ENCODE data around the gene PRKACA.
A peak's percentile ranks its signal among the peaks of the same experiment; 100 is the strongest.
"Not testable (repeated sequence)": the region's sequence is repeated elsewhere in the genome, so short reads cannot be mapped to it uniquely, and the experiment has no call there.

The PRKACA gene

DNA sequence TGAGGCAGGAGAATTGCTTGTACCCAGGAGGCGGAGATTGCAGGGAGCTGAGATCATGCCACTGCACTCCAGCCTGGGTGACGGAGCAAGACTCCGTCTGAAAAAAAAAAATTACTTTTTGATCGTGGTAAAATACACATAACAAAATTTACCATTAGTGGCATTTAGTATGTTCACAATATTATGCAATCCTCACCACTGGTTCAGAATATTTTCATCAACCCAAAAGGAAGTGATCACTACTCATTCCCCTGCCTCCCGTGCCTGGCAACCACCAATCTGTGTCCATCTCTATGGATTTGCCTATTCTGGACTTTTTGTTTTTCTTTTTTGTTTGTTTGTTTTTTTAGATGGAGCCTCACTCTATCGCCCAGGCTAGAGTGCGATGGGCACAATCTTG is 54.5 kb downstream of the PRKACA start:
- peak; percentile 20 for DNase-seq

DNA sequence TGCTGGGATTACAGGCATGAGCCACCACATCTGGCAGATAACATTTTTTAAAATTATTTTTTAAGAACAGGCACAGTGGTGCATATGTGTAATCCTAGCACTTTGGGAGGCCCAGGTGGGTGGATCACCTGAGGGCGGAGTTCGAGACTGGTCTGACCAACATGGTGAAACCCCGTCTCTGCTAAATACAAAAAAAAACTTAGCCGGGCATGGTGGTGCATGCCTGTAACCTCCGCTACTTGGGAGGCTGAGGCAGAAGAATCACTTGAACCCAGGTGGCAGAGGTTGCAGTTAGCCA is 55.1 kb downstream of the PRKACA start:
- no peak for DNase-seq

DNA sequence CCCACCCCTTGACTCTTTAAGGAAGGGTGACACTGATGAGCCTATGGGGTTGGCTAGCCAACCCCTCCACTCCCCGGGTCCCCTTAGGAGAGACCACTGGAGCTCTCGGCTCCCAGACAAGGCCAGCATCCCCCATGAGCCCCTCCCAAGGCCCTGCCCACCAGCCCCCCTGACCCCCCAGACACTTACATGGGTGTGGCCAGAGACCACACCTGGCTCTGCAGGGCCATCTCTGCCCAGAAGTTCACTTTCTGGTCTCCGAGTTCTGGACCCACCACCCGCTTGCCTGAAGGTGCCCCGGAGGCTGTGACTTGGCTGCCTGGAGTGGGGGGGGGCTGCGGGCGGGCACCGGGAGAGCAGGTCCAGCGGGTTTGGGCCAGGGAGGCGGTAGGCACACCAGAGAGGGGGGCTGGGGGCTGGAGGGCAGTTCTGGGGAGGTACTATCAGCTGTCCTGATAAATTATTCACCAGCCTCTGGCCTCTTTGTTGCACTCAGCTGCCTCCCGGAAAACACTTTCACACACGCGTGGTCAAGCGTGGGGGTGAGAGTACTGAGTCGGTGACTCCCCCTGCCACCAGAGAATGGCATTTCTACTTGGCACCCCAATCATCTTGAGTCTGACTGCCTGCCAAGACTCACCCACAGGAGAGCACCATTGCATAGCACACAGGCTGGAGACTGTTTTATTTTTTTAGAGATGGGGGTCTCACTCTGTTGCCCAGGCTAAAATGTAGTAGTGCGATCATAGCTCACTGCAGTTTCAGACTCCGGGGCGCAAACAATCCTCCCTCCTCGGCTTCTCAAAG is 55.6 kb downstream of the PRKACA start, which contains the start of gene PALM3:
Gene PALM3 (minus strand): TSS at position 326 of the 807 bp plus-strand sequence. CDS start 96 bp downstream, at position 230.
- no peak for DNase-seq

DNA sequence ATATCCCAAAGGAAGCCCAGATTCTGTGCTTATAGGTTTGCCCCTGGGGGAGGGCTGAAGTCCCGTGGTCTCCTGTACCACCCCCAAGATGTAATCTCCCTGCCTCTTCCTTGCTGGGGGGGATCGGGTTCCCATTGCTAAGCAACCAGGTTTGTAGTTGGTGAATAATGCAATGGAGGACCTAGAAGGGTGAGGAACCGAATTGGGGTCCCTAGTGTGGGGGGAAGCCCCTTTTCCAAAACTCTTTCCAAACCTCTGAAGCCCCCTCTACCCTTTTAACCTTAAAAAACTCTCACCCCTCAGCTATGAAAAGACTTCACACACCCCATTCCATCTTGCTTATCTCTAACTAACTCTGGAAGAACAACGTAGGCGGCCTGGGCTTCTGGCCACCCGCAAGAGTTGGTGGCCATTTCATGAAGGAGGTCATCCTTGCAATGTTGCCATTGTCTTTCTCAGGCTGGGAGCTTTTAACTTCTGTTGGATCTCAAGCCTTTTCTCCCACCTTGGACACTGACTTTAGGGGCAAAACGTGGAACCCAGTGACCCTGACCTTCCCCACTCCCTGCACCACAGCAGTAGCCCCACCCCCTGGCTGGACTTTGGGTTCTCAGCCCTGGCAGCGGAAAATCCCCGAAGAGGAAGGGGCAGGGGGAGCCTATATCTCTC is 56.3 kb downstream of the PRKACA start:
- DNase-seq: no peak

DNA sequence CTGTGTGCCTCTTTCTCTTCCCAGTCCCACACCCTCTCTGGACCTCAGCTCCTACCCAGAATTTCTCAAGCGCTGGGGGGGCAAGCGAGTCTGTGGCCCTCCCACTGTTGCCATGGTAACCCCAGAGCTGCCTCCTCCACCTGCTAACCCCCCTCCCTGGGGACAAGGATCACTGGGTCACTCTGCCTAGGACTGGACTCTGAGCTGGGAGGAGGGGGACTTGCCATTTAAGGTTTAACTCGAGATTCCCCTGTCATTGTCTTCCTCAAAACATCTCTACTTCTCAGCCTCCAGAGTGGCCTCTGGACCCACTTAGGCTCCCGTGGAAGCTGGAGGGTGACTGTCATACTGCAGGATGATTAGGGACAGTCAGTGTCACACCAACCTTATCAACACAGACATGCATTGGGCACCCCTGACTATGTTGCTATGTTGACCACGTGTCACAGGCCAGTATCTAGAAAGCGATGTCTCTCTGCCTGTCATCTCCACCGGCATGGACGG is 57.9 kb downstream of the PRKACA start:
- DNase-seq: no peak

DNA sequence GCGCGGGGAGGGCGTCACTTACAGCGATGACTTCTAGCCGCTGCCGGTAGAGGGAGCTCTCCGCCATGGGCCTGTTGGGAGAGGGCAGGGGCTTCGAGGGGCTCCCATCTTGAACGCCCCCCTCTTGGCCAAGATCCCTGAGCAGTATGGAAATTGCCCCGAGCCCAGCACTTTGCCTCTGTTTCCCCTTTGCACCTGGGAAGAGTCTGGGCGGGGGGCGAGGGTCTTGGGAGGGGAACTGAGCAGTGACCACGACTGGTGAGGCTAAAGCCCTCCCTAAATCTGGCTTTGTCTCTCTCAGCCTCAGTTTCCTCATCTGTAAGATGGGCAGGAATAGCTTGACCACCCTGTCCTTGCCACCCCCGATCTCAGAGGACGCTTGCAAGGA is 58.5 kb downstream of the PRKACA start:
- DNase-seq: no peak

DNA sequence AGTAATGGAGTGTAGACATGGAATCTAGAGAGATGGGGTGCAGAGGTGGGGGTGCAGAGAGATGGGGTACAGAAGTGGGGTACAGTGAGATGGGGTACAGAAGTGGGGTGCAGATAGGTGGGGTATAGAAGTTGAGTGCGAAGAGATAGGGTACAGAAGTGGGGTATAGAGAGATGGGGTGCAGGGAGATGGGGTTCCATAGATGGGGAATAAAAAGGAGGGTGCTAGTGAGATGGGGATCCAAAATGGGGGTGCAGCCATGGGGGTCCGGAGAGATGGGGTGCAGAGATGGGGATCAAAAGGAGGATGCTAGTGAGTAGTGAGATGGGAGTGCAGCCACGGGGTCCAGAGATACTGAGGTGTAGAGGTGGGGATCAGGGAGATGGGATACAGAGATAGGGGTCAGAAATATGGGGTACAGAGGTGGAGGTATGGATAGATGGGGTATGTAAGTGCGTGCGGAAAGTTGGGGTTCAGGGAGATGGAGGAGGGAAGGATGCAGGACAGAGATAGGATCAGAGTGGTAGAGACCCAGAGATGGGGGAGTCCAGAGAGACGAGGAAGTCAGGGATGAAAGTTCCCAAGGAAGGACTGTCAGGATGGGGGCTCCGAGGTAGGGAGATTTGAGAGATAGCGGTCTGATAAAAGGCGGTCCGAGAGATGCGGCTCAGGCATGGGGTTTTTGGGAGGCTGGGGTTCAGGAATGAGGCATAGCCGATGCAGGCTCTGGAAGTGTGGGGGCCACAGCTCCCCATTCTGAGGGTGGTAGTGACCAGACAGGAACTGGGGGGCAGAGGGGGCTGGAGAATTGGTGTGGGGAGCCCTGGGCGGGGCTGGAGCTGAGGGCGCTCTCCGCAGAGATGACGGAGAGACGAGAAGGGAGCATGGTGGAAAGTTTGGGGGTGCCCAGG is 59.1 kb downstream of the PRKACA start:
- no peak for DNase-seq

DNA sequence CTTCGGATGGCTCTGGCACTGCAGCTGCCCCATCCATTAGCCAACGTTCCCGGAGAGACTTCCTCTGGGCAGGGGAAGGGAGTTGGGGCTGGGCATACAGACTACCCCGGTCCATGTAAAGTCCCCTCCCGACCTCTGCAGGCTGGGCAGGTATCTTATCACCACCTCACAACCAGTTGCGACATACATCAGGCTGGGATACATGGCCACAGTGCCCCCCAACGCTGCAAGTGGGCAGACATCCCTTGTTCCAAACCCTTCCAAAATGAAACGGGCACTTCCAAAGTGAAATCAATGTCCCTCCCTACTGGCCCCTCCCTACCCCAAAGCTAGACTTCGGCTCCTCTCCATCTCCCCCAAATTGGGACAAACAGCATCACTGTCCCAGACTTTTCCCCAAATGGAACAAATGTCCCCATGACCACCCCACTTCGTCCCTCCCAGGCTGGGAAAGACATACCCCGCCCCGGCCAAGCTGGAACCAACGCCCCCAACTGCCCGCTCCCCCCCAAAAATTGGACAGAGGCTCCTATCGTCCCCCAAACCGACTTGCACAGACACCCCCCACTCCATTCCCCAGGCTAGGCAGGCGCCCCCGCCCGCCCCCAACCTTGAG is 60.7 kb downstream of the PRKACA start:
- DNase-seq: no peak

DNA sequence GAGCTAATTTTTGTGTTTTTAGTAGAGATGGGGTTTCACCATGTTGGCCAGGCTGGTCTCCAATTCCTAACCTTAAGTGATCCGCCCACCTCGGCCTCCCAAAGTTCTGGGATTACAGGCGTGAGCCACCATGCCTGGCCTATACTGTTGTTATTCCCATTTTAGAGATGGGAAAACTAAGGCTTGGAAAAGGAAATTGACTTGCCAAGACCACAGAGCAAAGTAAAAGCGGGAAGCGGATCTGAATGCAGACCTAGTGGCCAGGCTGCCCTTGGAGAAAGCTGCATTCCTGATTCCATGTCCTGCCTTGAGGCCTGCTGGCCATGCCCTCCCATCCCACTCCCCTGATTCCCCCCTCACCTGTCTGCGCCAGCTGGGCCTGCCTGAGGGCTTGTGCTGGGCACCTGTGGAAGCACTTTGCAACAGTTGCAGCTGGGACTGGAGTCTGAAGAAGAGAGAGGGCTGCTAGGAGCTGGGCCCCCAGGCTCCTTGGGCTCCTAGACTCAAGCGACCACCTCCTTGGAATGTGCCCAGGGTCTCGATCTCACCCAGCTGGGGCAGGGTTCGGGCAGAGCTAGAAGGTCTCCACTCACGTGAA is 61.4 kb downstream of the PRKACA start:
- no peak for DNase-seq

DNA sequence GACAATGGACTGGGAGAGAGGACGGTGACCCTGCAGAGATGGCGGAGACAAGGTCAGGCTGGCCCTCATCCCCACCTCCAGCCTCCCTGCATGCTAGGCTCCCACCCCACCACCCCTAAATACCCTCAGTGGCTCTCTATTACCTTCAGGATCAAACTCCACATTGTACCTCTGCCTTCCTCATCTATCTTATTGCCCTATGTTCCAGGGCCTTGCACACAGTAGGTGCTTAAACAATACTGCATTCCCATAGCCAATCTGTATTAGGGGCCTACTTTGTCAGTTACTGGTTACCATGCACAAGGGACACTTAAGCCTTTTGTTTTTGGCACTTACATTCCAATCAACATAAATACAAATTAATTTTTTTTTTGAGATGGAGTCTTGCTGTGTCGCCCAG is 62.2 kb downstream of the PRKACA start:
- no peak for DNase-seq

DNA sequence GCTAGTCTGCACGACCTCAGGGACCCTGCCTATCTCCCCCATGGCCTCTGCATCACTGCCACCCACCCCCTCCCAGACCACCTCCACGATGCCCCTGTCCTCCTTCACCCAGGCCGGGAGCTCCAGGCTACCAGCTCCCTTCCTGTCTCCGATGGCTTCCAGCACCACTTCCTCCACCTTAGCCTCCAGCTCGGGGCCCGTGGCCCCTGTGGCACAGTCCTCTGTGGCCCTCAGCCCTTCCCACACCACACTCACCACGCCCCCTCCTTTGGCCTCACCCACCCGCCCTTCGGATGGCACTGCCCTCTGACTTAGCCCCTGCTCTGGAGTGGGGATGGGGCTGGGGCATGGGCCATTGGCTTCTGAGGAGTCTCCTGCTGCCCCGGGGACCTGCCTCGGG is 62.8 kb downstream of the PRKACA start:
- DNase-seq: no peak

DNA sequence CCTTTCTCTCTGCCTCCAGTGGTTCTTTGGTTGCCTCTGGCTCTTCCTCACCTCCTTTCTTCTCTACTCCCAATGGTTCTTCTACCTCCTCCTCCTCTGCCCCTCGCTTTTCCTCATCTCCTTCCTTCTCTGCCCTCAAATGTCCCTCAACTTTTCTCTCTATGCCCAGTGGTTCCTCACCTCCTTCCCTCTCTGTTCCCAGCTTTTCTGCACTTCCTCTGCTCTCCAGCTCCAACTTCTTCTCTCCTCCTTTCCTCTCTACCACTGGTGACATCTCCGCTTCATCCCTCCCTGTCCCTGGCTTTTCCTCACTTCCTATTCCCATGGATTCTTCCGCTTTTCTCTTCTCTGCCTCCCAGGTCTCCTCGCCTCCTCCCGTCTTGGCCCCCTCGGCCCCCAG is 63.5 kb downstream of the PRKACA start:
- DNase-seq: no peak

DNA sequence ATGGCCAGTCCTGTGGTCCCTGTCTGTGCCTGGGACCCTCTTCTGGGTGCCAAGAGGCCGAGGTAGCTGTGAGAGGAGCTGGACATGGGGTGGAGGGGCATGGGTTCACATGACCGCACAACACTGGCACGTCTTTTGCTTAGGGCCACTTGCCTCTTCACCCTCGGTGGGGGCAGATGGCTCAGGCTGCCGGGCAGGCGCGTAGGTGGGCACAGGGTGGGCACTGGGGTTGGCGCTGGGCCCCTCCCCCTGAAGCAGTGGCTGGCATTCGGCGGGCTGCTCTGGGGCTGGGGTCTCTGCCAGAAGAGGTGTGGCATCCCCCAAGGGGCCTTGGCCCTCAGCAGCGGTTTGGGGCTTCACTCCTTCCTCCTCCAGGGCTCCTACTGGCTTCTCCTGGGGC is 64.1 kb downstream of the PRKACA start:
- no peak for DNase-seq

DNA sequence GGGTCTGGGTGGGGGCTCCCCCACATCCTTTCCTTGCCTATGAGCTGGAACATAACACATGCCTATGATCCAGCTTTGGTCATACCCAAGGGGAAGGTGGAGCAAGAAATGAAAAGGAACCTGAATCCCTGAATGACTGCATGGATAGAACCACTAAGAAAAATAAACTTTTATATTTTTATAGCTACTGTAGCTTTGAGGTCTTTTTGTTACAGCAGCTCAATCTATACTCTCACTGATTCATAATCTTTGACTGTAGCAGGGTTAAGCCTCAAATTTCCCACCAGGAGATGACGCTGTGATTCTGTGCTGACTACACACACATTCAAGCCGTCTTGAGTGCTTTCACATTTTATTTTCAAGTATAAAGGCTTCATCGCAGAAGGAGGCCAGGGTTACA is 64.5 kb downstream of the PRKACA start:
- DNase-seq: no peak

DNA sequence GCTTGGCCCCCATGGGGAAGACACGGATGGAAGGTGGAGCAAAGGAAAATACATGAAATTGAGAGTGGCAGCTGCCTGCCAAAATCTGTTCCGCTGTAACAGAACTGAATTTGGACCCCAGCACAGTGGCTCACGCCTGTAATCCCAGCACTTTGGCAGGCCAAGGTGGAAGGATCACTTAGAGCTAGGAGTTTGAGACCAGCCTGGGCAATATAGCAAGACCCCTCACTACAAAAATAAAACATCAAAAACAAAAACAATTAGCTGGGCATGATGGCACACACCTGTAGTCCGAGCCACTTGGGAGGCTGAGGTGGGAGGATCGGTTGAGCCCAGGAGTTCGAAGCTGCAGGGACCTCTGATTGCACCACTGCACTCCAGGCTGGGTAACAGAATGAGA is 65.1 kb downstream of the PRKACA start:
- DNase-seq: no peak

DNA sequence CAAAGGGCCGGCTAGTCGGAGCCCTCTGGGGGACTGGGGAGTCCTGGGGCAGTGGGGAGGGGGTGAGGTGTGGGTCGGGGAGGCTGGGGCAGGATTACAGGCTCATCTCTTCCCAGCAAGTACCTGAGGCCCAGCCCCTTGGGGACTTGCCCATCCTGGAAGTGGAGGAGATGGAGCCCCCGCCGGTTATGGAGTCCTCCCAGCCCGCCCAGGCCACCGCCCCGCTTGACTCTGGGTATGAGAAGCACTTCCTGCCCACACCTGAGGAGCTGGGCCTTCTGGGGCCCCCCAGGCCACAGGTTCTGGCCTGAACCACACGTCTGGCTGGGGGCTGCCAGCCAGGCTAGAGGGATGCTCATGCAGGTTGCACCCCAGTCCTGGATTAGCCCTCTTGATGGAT is 65.6 kb downstream of the PRKACA start:
- no peak for DNase-seq

DNA sequence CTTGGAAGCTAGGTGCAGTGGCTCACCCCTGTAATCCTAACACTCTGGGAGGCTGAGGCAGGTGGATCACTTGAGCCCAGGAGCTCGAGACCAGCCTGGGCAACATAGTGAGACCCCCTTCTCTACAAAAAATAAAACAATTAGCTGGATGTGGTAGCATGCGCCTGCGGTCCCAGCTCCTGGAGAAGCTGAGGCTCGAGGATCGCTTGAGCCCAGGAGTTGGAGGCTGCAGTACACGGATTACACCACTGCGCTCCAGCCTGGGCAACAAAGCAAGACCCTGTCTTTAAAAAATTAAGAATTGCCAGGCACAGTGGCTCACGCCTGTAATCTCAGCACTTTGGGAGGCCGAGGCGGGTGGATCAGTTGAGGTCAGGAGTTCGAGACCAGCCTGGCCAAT is 66.6 kb downstream of the PRKACA start:
- not testable (repeated sequence) for DNase-seq

DNA sequence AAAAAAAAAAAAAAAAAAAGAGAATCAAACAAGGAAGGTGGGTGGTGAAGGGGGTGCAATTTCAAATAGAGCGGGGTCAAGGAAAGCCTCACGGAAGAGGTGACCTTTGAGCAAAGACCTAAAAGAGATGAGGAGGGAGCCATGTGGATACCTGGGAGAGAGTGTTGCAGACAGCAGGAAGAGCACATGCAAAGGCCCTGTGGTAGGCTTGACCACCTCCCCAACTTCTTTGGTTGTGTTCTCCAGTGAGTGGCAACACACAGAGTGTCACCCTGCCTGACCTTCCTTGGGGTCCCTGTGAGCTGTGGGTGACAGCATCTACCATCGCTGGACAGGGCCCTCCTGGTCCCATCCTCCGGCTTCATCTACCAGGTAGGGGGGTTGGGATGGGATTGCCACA is 67.0 kb downstream of the PRKACA start:
- DNase-seq: no peak

DNA sequence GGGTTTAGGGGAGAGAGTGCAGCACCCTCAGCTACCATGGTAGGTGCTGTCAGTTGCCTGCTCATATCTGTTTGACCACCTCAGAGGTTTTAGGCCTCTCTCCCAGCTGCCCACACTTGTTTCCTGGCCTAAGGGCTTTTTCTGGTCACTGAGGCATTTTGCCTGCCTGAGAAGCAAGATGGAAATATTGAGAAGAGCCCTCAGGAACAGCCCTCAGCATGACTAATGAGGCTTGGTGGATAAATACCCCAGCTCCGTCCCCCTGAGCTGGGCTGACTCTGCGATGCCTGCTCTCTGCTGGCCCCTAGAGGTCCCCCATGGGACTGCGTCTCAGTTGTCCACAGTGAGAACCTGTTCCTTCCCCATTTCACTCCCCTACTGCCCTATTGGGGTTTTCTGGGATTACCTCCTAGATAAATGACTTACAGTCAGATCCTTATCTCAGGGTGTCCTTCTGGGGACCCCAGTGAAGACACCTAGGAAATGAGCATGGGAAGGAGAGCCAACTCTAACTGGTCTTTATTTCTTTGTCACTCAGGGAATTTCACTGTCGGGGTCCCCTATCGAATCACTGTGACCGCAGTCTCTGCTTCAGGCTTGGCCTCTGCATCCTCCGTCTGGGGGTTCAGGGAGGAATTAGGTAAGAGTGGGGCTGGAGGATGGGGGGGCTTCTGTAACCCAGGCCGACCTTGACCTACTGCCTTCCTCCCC is 69.0 kb downstream of the PRKACA start:
- DNase-seq: no peak

DNA sequence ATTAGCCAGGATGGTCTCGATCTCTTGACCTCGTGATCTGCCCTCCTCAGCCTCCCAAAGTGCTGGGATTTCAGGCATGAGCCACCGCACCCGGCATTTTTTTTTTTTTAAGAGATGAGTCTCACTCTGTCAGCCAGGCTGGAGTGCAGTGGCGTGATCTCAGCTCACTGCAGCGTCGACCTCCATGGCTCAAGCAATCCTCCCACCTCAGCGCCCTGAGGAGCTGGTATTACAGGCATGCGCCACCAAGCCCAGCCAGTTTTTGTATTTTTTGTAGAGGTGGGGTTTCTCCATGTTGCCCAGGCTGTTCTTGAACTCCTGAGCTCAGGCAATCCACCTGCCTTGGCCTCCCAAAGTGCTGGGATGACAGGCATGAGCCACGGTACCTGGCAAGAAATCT is 69.7 kb downstream of the PRKACA start:
- not testable (repeated sequence) for DNase-seq

DNA sequence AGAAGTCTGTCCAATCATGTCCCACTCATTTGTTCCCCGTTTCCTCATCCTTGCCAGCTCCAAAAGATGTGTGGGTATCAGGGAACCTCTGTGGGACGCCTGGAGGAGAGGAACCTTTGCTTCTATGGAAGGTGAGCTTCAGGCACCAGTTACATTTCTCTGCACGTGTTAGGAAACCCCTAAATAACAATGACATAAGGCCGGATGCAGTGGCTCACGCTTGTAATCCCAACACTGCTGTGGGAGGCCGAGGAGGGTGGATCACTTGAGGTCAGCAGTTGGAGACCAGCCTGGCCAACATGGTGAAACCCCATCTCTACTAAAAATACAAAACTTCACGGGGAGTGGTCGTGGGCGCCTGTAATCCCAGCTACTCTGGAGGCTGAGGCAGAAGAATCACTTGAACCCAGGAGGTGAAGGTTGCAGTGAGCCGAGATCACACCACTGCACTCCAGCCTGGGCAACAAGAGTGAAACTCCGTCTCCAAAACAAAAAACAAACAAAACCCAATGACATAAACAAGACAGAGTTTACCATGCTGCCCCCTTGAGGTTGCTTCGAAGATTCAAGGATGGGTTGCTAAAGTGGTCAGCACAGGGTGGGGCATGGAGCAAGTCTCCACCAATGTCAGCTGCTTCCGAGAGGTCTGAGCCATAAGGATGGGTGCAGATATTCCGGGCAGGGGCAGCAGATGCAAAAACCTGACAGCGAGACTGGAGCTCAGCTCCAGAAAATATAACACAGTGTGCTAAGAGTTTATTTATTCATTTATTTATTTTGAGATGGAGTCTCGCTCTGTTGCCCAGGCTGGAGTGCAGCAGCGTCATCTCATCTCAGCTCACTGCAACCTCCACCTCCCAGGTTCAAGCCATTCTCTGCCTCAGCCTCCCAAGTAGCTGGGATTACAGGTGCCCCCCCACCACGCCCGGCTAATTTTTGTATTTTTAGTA is 74.6 kb downstream of the PRKACA start:
- DNase-seq: peak; percentile 51

Measured in fibroblast of skin of right quadriceps (primary cell).